ENCODE measurements around the gene R3HDML. TPM values are rescaled to one million over a fixed set of nuclear protein-coding genes. Genes with fewer than 3 reads are reported as not detected.

R3HDML gene
- total and polyA plus RNA-seq, 2 of the 13 experiments (the other 11 are each of a cell fraction or from before 2014, with no cell fraction given) = not detected

DNA sequence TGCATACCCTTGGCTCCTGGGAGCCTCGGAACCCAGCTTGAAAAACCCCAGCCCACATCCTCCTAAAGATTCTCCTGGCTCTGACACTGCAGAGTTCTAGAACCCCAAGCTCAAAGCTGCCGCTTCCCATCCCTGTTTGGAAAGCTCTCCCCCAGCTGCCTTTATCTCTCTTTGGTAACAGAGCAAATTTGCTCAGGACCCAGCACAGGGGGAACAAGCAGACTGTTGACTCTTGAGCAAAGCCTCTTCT is 57.5 kb downstream of the R3HDML start (continued):
- TF ChIP-seq ARNTL (CRISPR knock-in tag; IDR thresholded peaks at IDR 0.05) (no peak), ONECUT2 (CRISPR knock-in tag; IDR thresholded peaks at IDR 0.05) (no peak), GATAD2A (CRISPR knock-in tag; IDR thresholded peaks at IDR 0.05) (no peak), ZNF260 (CRISPR knock-in tag; IDR thresholded peaks at IDR 0.05; ENCODE audit: borderline replicate concordance, low read depth) (no peak), CBX5 (CRISPR knock-in tag; IDR thresholded peaks at IDR 0.05; ENCODE audit: borderline replicate concordance) (no peak; the same call in none of the 2 replicates), ZNF431 (CRISPR knock-in tag; IDR thresholded peaks at IDR 0.05; ENCODE audit: borderline replicate concordance, low read depth) (0 out of 2 replicates have a peak, but pooled peaks have one; percentile 90), ARNT2 (CRISPR knock-in tag; IDR thresholded peaks at IDR 0.05; ENCODE audit: low read depth) (no peak), KAT2B (IDR thresholded peaks at IDR 0.05; ENCODE audit: borderline replicate concordance, low read depth, low read length) (no peak), ERF (CRISPR knock-in tag; IDR thresholded peaks at IDR 0.05) (peak; percentile 98), ZNF562 (CRISPR knock-in tag; IDR thresholded peaks at IDR 0.05; ENCODE audit: borderline replicate concordance) (no peak), RAD51 (IDR thresholded peaks at IDR 0.05; ENCODE audit: borderline replicate concordance) (no peak), MEF2D (CRISPR knock-in tag; IDR thresholded peaks at IDR 0.05) (peak; percentile 99; the same call in 1 of the 2 replicates), ZFP1 (CRISPR knock-in tag; IDR thresholded peaks at IDR 0.05) (no peak; the same call in 1 of the 2 replicates), ZNF234 (CRISPR knock-in tag; conservative IDR thresholded peaks at IDR 0.05) (no peak; the same call in 1 of the 2 replicates), ZNF558 (CRISPR knock-in tag; IDR thresholded peaks at IDR 0.05; ENCODE audit: borderline replicate concordance) (0 out of 2 replicates have a peak, but pooled peaks have one; percentile 80), ELF1 (CRISPR knock-in tag; IDR thresholded peaks at IDR 0.05) (peak; percentile 78; the same call in 1 of the 2 replicates), ZNF160 (CRISPR knock-in tag; IDR thresholded peaks at IDR 0.05) (no peak), ZBTB38 (CRISPR knock-in tag; IDR thresholded peaks at IDR 0.05) (no peak; the same call in 1 of the 2 replicates), ISL2 (CRISPR knock-in tag; IDR thresholded peaks at IDR 0.05) (peak; percentile 100; the same call in 1 of the 2 replicates), MATR3 (CRISPR knock-in tag; IDR thresholded peaks at IDR 0.05) (no peak), RORA (CRISPR knock-in tag; IDR thresholded peaks at IDR 0.05) (peak; percentile 84; the same call in 1 of the 2 replicates), ZNF33A (CRISPR knock-in tag; IDR thresholded peaks at IDR 0.05; ENCODE audit: borderline replicate concordance) (peak; percentile 98), ZNF616 (CRISPR knock-in tag; IDR thresholded peaks at IDR 0.05; ENCODE audit: low read depth) (0 out of 2 replicates have a peak, but pooled peaks have one; percentile 74), NCOR1 (IDR thresholded peaks at IDR 0.05; ENCODE audit: borderline replicate concordance, low read length) (peak; percentile 91; the same call in 1 of the 2 replicates)
- TF ChIP-seq, protein P1, sequence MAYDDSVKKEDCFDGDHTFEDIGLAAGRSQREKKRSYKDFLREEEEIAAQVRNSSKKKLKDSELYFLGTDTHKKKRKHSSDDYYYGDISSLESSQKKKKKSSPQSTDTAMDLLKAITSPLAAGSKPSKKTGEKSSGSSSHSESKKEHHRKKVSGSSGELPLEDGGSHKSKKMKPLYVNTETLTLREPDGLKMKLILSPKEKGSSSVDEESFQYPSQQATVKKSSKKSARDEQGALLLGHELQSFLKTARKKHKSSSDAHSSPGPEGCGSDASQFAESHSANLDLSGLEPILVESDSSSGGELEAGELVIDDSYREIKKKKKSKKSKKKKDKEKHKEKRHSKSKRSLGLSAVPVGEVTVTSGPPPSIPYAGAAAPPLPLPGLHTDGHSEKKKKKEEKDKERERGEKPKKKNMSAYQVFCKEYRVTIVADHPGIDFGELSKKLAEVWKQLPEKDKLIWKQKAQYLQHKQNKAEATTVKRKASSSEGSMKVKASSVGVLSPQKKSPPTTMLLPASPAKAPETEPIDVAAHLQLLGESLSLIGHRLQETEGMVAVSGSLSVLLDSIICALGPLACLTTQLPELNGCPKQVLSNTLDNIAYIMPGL (CRISPR knock-in tag; IDR thresholded peaks at IDR 0.05; ENCODE audit: borderline replicate concordance in 1 of 2, low read depth in 1 of 2) = peak; percentile 86 to 93; a peak in 1 of 4 replicates
- TF ChIP-seq, protein P2, sequence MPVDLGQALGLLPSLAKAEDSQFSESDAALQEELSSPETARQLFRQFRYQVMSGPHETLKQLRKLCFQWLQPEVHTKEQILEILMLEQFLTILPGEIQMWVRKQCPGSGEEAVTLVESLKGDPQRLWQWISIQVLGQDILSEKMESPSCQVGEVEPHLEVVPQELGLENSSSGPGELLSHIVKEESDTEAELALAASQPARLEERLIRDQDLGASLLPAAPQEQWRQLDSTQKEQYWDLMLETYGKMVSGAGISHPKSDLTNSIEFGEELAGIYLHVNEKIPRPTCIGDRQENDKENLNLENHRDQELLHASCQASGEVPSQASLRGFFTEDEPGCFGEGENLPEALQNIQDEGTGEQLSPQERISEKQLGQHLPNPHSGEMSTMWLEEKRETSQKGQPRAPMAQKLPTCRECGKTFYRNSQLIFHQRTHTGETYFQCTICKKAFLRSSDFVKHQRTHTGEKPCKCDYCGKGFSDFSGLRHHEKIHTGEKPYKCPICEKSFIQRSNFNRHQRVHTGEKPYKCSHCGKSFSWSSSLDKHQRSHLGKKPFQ (CRISPR knock-in tag; IDR thresholded peaks at IDR 0.05; ENCODE audit: insufficient replicate concordance) = no peak
- TF ChIP-seq, protein P3, sequence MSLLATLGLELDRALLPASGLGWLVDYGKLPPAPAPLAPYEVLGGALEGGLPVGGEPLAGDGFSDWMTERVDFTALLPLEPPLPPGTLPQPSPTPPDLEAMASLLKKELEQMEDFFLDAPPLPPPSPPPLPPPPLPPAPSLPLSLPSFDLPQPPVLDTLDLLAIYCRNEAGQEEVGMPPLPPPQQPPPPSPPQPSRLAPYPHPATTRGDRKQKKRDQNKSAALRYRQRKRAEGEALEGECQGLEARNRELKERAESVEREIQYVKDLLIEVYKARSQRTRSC (CRISPR knock-in tag; IDR thresholded peaks at IDR 0.05; ENCODE audit: low read depth) = no peak; the same call in 1 of the 2 replicates
- TF ChIP-seq, protein P4, sequence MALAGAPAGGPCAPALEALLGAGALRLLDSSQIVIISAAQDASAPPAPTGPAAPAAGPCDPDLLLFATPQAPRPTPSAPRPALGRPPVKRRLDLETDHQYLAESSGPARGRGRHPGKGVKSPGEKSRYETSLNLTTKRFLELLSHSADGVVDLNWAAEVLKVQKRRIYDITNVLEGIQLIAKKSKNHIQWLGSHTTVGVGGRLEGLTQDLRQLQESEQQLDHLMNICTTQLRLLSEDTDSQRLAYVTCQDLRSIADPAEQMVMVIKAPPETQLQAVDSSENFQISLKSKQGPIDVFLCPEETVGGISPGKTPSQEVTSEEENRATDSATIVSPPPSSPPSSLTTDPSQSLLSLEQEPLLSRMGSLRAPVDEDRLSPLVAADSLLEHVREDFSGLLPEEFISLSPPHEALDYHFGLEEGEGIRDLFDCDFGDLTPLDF (CRISPR knock-in tag; IDR thresholded peaks at IDR 0.05) = no peak; the same call in 1 of the 2 replicates

Measured in HepG2 (cell line).